ENCODE data around the gene TMEM131L.

The TMEM131L gene

GRCh38 chr4:153643406-153644383 lies 177.5 kb downstream of the TMEM131L start:
- Histone ChIP-seq H3K9ac (ENCODE audit: low read length) (no peak overlapping the region), H3K4me1 (ENCODE audit: control insufficient read depth, insufficient read depth, low read length) (no peaks in the 10 kb centered on the region), H3K36me3 (ENCODE audit: control insufficient read depth, insufficient read depth, low read length) (no peaks in the 10 kb centered on the region), H3K4me3 (ENCODE audit: low read length) (no peak overlapping the region), H3K27me3 (ENCODE audit: control insufficient read depth, insufficient read depth, low read length) (no peaks in the 10 kb centered on the region), H3K27ac (ENCODE audit: low read depth, low read length) (no peak overlapping the region)

GRCh38 chr4:153645183-153645582 lies 179.0 kb downstream of the TMEM131L start:
- no peaks in the 10 kb centered on the region for H3K36me3 ChIP-seq (ENCODE audit: control insufficient read depth, insufficient read depth, low read length)
- no peak overlapping the region for H3K27ac ChIP-seq (ENCODE audit: low read depth, low read length)
- H3K4me3 ChIP-seq (ENCODE audit: low read length) = no peak overlapping the region
- no peaks in the 10 kb centered on the region for H3K4me1 ChIP-seq (ENCODE audit: control insufficient read depth, insufficient read depth, low read length)
- no peak overlapping the region for H3K9ac ChIP-seq (ENCODE audit: low read length)
- H3K27me3 ChIP-seq (ENCODE audit: control insufficient read depth, insufficient read depth, low read length) = no peaks in the 10 kb centered on the region

- Histone ChIP-seq H3K27me3 (ENCODE audit: control insufficient read depth, insufficient read depth, low read length) (no peaks in the 10 kb centered on the region), H3K4me3 (ENCODE audit: low read length) (no peak overlapping the region), H3K9ac (ENCODE audit: low read length) (no peak overlapping the region), H3K27ac (ENCODE audit: low read depth, low read length) (no peak overlapping the region), H3K36me3 (ENCODE audit: control insufficient read depth, insufficient read depth, low read length) (no peaks in the 10 kb centered on the region), H3K4me1 (ENCODE audit: control insufficient read depth, insufficient read depth, low read length) (no peaks in the 10 kb centered on the region)
These were observed 180.1 kb downstream of the TMEM131L start for GRCh38 chr4:153646261-153646660.

GRCh38 chr4:153646978-153647377 lies 180.8 kb downstream of the TMEM131L start:
- H3K36me3 ChIP-seq (ENCODE audit: control insufficient read depth, insufficient read depth, low read length) = no peaks in the 10 kb centered on the region
- no peak overlapping the region for H3K4me3 ChIP-seq (ENCODE audit: low read length)
- H3K4me1 ChIP-seq (ENCODE audit: control insufficient read depth, insufficient read depth, low read length) = no peaks in the 10 kb centered on the region
- no peak overlapping the region for H3K27ac ChIP-seq (ENCODE audit: low read depth, low read length)
- no peak overlapping the region for H3K9ac ChIP-seq (ENCODE audit: low read length)
- no peaks in the 10 kb centered on the region for H3K27me3 ChIP-seq (ENCODE audit: control insufficient read depth, insufficient read depth, low read length)

GRCh38 chr4:153647975-153648374 lies 181.8 kb downstream of the TMEM131L start:
- Histone ChIP-seq H3K27ac (ENCODE audit: low read depth, low read length) (no peak overlapping the region), H3K4me1 (ENCODE audit: control insufficient read depth, insufficient read depth, low read length) (no peaks in the 10 kb centered on the region), H3K27me3 (ENCODE audit: control insufficient read depth, insufficient read depth, low read length) (no peaks in the 10 kb centered on the region), H3K9ac (ENCODE audit: low read length) (no peak overlapping the region), H3K4me3 (ENCODE audit: low read length) (no peak overlapping the region), H3K36me3 (ENCODE audit: control insufficient read depth, insufficient read depth, low read length) (no peaks in the 10 kb centered on the region)

GRCh38 chr4:153649572-153649991 lies 183.4 kb downstream of the TMEM131L start:
- H3K9ac ChIP-seq (ENCODE audit: low read length) = no peak overlapping the region
- H3K36me3 ChIP-seq (ENCODE audit: control insufficient read depth, insufficient read depth, low read length) = no peaks in the 10 kb centered on the region
- H3K27me3 ChIP-seq (ENCODE audit: control insufficient read depth, insufficient read depth, low read length) = no peaks in the 10 kb centered on the region
- no peak overlapping the region for H3K4me3 ChIP-seq (ENCODE audit: low read length)
- H3K4me1 ChIP-seq (ENCODE audit: control insufficient read depth, insufficient read depth, low read length) = no peaks in the 10 kb centered on the region
- H3K27ac ChIP-seq (ENCODE audit: low read depth, low read length) = no peak overlapping the region

- H3K36me3 ChIP-seq (ENCODE audit: control insufficient read depth, insufficient read depth, low read length) = no peaks in the 10 kb centered on the region
- H3K4me3 ChIP-seq (ENCODE audit: low read length) = no peak overlapping the region
- no peaks in the 10 kb centered on the region for H3K27me3 ChIP-seq (ENCODE audit: control insufficient read depth, insufficient read depth, low read length)
- peak overlapping the region; percentile 1 for H3K27ac ChIP-seq (ENCODE audit: low read depth, low read length)
- no peaks in the 10 kb centered on the region for H3K4me1 ChIP-seq (ENCODE audit: control insufficient read depth, insufficient read depth, low read length)
- no peak overlapping the region for H3K9ac ChIP-seq (ENCODE audit: low read length)
These were observed 185.0 kb downstream of the TMEM131L start for GRCh38 chr4:153651116-153651515.

- Histone ChIP-seq H3K9ac (ENCODE audit: low read length) (no peak overlapping the region), H3K27ac (ENCODE audit: low read depth, low read length) (peak overlapping the region; percentile 46), H3K4me1 (ENCODE audit: control insufficient read depth, insufficient read depth, low read length) (no peaks in the 10 kb centered on the region), H3K36me3 (ENCODE audit: control insufficient read depth, insufficient read depth, low read length) (no peaks in the 10 kb centered on the region), H3K27me3 (ENCODE audit: control insufficient read depth, insufficient read depth, low read length) (no peaks in the 10 kb centered on the region), H3K4me3 (ENCODE audit: low read length) (no peak overlapping the region)
These were observed 185.4 kb downstream of the TMEM131L start for GRCh38 chr4:153651587-153651986.

- Histone ChIP-seq H3K36me3 (ENCODE audit: control insufficient read depth, insufficient read depth, low read length) (no peaks in the 10 kb centered on the region), H3K27ac (ENCODE audit: low read depth, low read length) (peak overlapping the region; percentile 46), H3K4me1 (ENCODE audit: control insufficient read depth, insufficient read depth, low read length) (no peaks in the 10 kb centered on the region), H3K4me3 (ENCODE audit: low read length) (no peak overlapping the region), H3K9ac (ENCODE audit: low read length) (no peak overlapping the region), H3K27me3 (ENCODE audit: control insufficient read depth, insufficient read depth, low read length) (no peaks in the 10 kb centered on the region)
These were observed 186.1 kb downstream of the TMEM131L start for GRCh38 chr4:153652051-153652784.

GRCh38 chr4:153655002-153655541 lies 188.9 kb downstream of the TMEM131L start:
- Histone ChIP-seq H3K4me3 (ENCODE audit: low read length) (no peak overlapping the region), H3K36me3 (ENCODE audit: control insufficient read depth, insufficient read depth, low read length) (no peaks in the 10 kb centered on the region), H3K27me3 (ENCODE audit: control insufficient read depth, insufficient read depth, low read length) (no peaks in the 10 kb centered on the region), H3K4me1 (ENCODE audit: control insufficient read depth, insufficient read depth, low read length) (no peaks in the 10 kb centered on the region), H3K27ac (ENCODE audit: low read depth, low read length) (no peak overlapping the region), H3K9ac (ENCODE audit: low read length) (no peak overlapping the region)

- Histone ChIP-seq H3K27ac (ENCODE audit: low read depth, low read length) (no peak overlapping the region), H3K36me3 (ENCODE audit: control insufficient read depth, insufficient read depth, low read length) (no peaks in the 10 kb centered on the region), H3K4me1 (ENCODE audit: control insufficient read depth, insufficient read depth, low read length) (no peaks in the 10 kb centered on the region), H3K4me3 (ENCODE audit: low read length) (no peak overlapping the region), H3K9ac (ENCODE audit: low read length) (no peak overlapping the region), H3K27me3 (ENCODE audit: control insufficient read depth, insufficient read depth, low read length) (no peaks in the 10 kb centered on the region)
These were observed 189.8 kb downstream of the TMEM131L start for GRCh38 chr4:153655928-153656327.

GRCh38 chr4:153661215-153661822 lies 195.2 kb downstream of the TMEM131L start:
- H3K9ac ChIP-seq (ENCODE audit: low read length) = no peak overlapping the region
- H3K36me3 ChIP-seq (ENCODE audit: control insufficient read depth, insufficient read depth, low read length) = no peaks in the 10 kb centered on the region
- H3K27me3 ChIP-seq (ENCODE audit: control insufficient read depth, insufficient read depth, low read length) = no peaks in the 10 kb centered on the region
- no peak overlapping the region for H3K27ac ChIP-seq (ENCODE audit: low read depth, low read length)
- no peak overlapping the region for H3K4me3 ChIP-seq (ENCODE audit: low read length)
- H3K4me1 ChIP-seq (ENCODE audit: control insufficient read depth, insufficient read depth, low read length) = no peaks in the 10 kb centered on the region

Measured in rectal smooth muscle tissue (tissue), 1 donor.